CD8-positive, alpha-beta memory T cell (primary cell): ENCODE results near the gene SELENOK. TPM values are rescaled to one million over a fixed set of nuclear protein-coding genes. Genes with fewer than 3 reads are reported as not detected.
A peak's percentile ranks its signal among the peaks of the same experiment; 100 is the strongest.

Experiments used
- CTCF ChIA-PET: fragments of 350-600 bp; sonication (Branson Sonifier 250); formaldehyde crosslinking; loops from one replicate; lab custom pipeline; 2021; ENCODE audit warnings: antibody characterized with exemption; lab: Charles Lee
- POLR2A ChIA-PET: fragments of 350-600 bp; sonication (Branson Sonifier 250); formaldehyde crosslinking; loops from one replicate; lab custom pipeline; 2021; ENCODE audit warnings: antibody characterized with exemption; lab: Charles Lee
- DNase-seq, 5 donors: peaks; one replicate each; pipeline versions ENCODE4 v3.0.0 to v3.0.0-alpha.2; 2020 to 2022; ENCODE audit warnings: mixed read lengths in 1 of 5
- H3K27ac ChIP-seq: one replicate; pipeline ENCODE4 v1.7.0; 2013; ENCODE audit warnings: low read depth, mild to moderate bottlenecking, low read length, moderate library complexity
- H3K27me3 ChIP-seq: 2 replicates; pipeline ENCODE4 v1.7.0; 2013; ENCODE audit warnings: low read length, mild to moderate bottlenecking; ENCODE audit not compliant: insufficient read depth, poor library complexity, severe bottlenecking
- H3K36me3 ChIP-seq: 2 replicates; pipeline ENCODE4 v1.7.0; 2013; ENCODE audit warnings: mild to moderate bottlenecking, low read length, moderate library complexity; ENCODE audit not compliant: insufficient read depth
- H3K4me1 ChIP-seq: 2 replicates; pipeline ENCODE4 v1.7.0; 2013; ENCODE audit warnings: mild to moderate bottlenecking, low read length, moderate library complexity; ENCODE audit not compliant: insufficient read depth
- H3K4me3 ChIP-seq: 2 replicates; pipeline ENCODE4 v1.7.0; 2013; ENCODE audit warnings: mild to moderate bottlenecking, low read length
- H3K9me3 ChIP-seq: 2 replicates; pipeline ENCODE4 v1.7.0; 2013; ENCODE audit warnings: mild to moderate bottlenecking, low read length
- H3K27ac Mint-ChIP-seq, 8 donors: one replicate each; pipeline ENCODE4 v1.8.0; 2020 to 2021; ENCODE audit warnings: mixed read lengths in 8 of 8, mild to moderate bottlenecking in 6 of 8, inconsistent platforms in 3 of 8, moderate library complexity in 3 of 8
- H3K27me3 Mint-ChIP-seq, 2 donors: one replicate each; pipeline ENCODE4 v1.8.0; 2020 to 2021; ENCODE audit warnings: mixed read lengths in 2 of 2, mild to moderate bottlenecking in 1 of 2, moderate library complexity in 1 of 2
- H3K36me3 Mint-ChIP-seq, 3 donors: one replicate each; pipeline ENCODE4 v1.8.0; 2020 to 2021; ENCODE audit warnings: mixed read lengths in 3 of 3, inconsistent platforms in 1 of 3, mild to moderate bottlenecking in 1 of 3
- H3K4me1 Mint-ChIP-seq, 3 donors: one replicate each; pipeline ENCODE4 v1.8.0; 2020 to 2021; ENCODE audit warnings: mixed read lengths in 3 of 3, inconsistent platforms in 1 of 3, mild to moderate bottlenecking in 1 of 3
- H3K4me3 Mint-ChIP-seq, 7 donors: one replicate each; pipeline ENCODE4 v1.8.0; 2020 to 2021; ENCODE audit warnings: mixed read lengths in 7 of 7, mild to moderate bottlenecking in 6 of 7, moderate library complexity in 4 of 7, inconsistent platforms in 2 of 7
- H3K9me3 Mint-ChIP-seq, 5 donors: one replicate each; pipeline ENCODE4 v1.8.0; 2020 to 2022; ENCODE audit warnings: mixed read lengths in 5 of 5, mild to moderate bottlenecking in 3 of 5, moderate library complexity in 2 of 5, inconsistent platforms in 1 of 5
- polyA plus RNA-seq: library from polyadenylated mRNA; unstranded; fragments of 300-500 nt; fragmentation: Illumina TruSeq; gene quantifications from one replicate; pipeline ENCODE4 v1.2.3, GENCODE V29; 2021
- total RNA-seq, 2 experiments: library from RNA; stranded (reverse); gene quantifications; one replicate each; pipeline ENCODE4 v1.2.3, GENCODE V29; 2021

The SELENOK gene
- total and polyA plus RNA-seq, 3 experiments from 2014 or later, result 50.5 to 157 (median 58.0) TPM

GRCh38 chr3:53899750-53900149 lies 8.1 kb upstream of the SELENOK start:
- Histone ChIP-seq H3K27me3 (peaks cover 4% of the 10 kb centered on the region), H3K27ac (no peak overlapping the region), H3K4me1 (no peaks in the 10 kb centered on the region), H3K36me3 (no peaks in the 10 kb centered on the region), H3K9me3 (no peaks in the 10 kb centered on the region), H3K4me3 (no peak overlapping the region)
- Mint-ChIP-seq H3K4me1 (no peaks in the 10 kb centered on the region), H3K36me3 (peaks cover 0 to 2% (median 0%) of the 10 kb centered on the region in 3 donors), H3K4me3 (no peak overlapping the region), H3K27ac (no peak overlapping the region), H3K27me3 (peaks cover 12 to 53% of the 10 kb centered on the region in 2 donors), H3K9me3 (no peaks in the 10 kb centered on the region)
- DNase-seq, result no peak
- ChIA-PET POLR2A (no interaction called here), CTCF (no interaction called here)

- CTCF ChIA-PET, result interaction anchor here (0.9 kb wide), 1 partner anchor 11 kb away, joined by 4 read pairs; no protein-coding TSS in a partner anchor
- Mint-ChIP-seq H3K27me3 (peaks cover 6 to 12% of the 10 kb centered on the region in 2 donors), H3K27ac (peak overlapping the region; percentile 96 to 100 (median 100)), H3K36me3 (peaks cover 0 to 25% (median 5%) of the 10 kb centered on the region in 3 donors), H3K4me3 (peak overlapping the region; percentile 90 to 98 (median 94)), H3K9me3 (no peaks in the 10 kb centered on the region), H3K4me1 (peaks cover 47 to 55% (median 49%) of the 10 kb centered on the region in 3 donors)
- peaks cover 34% of the 10 kb centered on the region for H3K4me1 ChIP-seq
- POLR2A ChIA-PET, result interaction anchor here (1.0 to 2.4 kb wide), 2 partner anchors 9 to 11 kb away, joined by 3 to 20 read pairs; partner anchors contain the start of gene ACTR8
- DNase-seq, result no peak
- H3K27me3 ChIP-seq, result no peaks in the 10 kb centered on the region
- peak overlapping the region; percentile 97 for H3K27ac ChIP-seq
- no peaks in the 10 kb centered on the region for H3K36me3 ChIP-seq
- H3K9me3 ChIP-seq, result no peaks in the 10 kb centered on the region
- H3K4me3 ChIP-seq, result peak overlapping the region; percentile 89
These were observed 603 bp upstream of the SELENOK start for GRCh38 chr3:53892286-53892637.

- peaks cover 55 to 62% (median 55%) of the 10 kb centered on the region in 3 donors for H3K4me1 Mint-ChIP-seq
- Histone ChIP-seq H3K27me3 (no peaks in the 10 kb centered on the region), H3K4me1 (peaks cover 40% of the 10 kb centered on the region), H3K4me3 (peak overlapping the region; percentile 89), H3K27ac (peak overlapping the region; percentile 97), H3K36me3 (peaks cover 1% of the 10 kb centered on the region), H3K9me3 (no peaks in the 10 kb centered on the region)
- H3K27ac Mint-ChIP-seq, result peak overlapping the region; percentile 96 to 100 (median 100)
- peaks cover 0 to 3% of the 10 kb centered on the region in 2 donors for H3K27me3 Mint-ChIP-seq
- no peaks in the 10 kb centered on the region for H3K9me3 Mint-ChIP-seq
- POLR2A ChIA-PET, result interaction anchor here (1.0 to 2.4 kb wide), 2 partner anchors 10 to 543 kb away, joined by 3 to 20 read pairs; partner anchors contain the start of gene ACTR8
- CTCF ChIA-PET, result interaction anchor here (0.8 to 1.1 kb wide), 2 partner anchors 14 to 757 kb away, joined by 3 read pairs; no protein-coding TSS in a partner anchor
- peaks cover 0 to 37% (median 5%) of the 10 kb centered on the region in 3 donors for H3K36me3 Mint-ChIP-seq
- peak; percentile 29 to 74 (median 65) for DNase-seq
- H3K4me3 Mint-ChIP-seq, result peak overlapping the region; percentile 90 to 98 (median 94)
These were observed 758 bp downstream of the SELENOK start for GRCh38 chr3:53890726-53891475.

- H3K27ac ChIP-seq, result no peak overlapping the region
- CTCF ChIA-PET, result no interaction called here
- no peaks in the 10 kb centered on the region for H3K27me3 ChIP-seq
- peaks cover 0 to 3% of the 10 kb centered on the region in 2 donors for H3K27me3 Mint-ChIP-seq
- peaks cover 0 to 59% (median 5%) of the 10 kb centered on the region in 3 donors for H3K36me3 Mint-ChIP-seq
- no peaks in the 10 kb centered on the region for H3K9me3 Mint-ChIP-seq
- DNase-seq, result no peak
- peaks cover 53 to 61% (median 56%) of the 10 kb centered on the region in 3 donors for H3K4me1 Mint-ChIP-seq
- H3K27ac Mint-ChIP-seq, result peak overlapping the region in 3 of 8 donors; percentile 7 to 96 (median 36)
- H3K4me1 ChIP-seq, result peaks cover 40% of the 10 kb centered on the region
- H3K9me3 ChIP-seq, result no peaks in the 10 kb centered on the region
- POLR2A ChIA-PET, result interaction anchor here (0.8 kb wide), 1 partner anchor 8 kb away, joined by 3 read pairs; no protein-coding TSS in a partner anchor
- no peak overlapping the region for H3K4me3 ChIP-seq
- peak overlapping the region in 1 of 7 donors; percentile 46 for H3K4me3 Mint-ChIP-seq
- H3K36me3 ChIP-seq, result peaks cover 8% of the 10 kb centered on the region
These were observed 3.4 kb downstream of the SELENOK start for GRCh38 chr3:53888232-53888631.

- Histone ChIP-seq H3K4me1 (peaks cover 37% of the 10 kb centered on the region), H3K9me3 (no peaks in the 10 kb centered on the region), H3K27ac (no peak overlapping the region), H3K36me3 (peaks cover 8% of the 10 kb centered on the region), H3K4me3 (no peak overlapping the region), H3K27me3 (no peaks in the 10 kb centered on the region)
- Mint-ChIP-seq H3K27ac (peak overlapping the region in 6 of 8 donors; percentile 1 to 88 (median 35)), H3K27me3 (peaks cover 0 to 3% of the 10 kb centered on the region in 2 donors), H3K4me1 (peaks cover 52 to 62% (median 58%) of the 10 kb centered on the region in 3 donors), H3K9me3 (no peaks in the 10 kb centered on the region), H3K4me3 (peak overlapping the region in 2 of 7 donors; percentile 12 to 36), H3K36me3 (peaks cover 0 to 62% (median 4%) of the 10 kb centered on the region in 3 donors)
- ChIA-PET POLR2A (no interaction called here), CTCF (no interaction called here)
- no peak for DNase-seq
These were observed 4.2 kb downstream of the SELENOK start for GRCh38 chr3:53887446-53887845.

- Mint-ChIP-seq H3K4me3 (no peak overlapping the region), H3K27me3 (no peaks in the 10 kb centered on the region), H3K27ac (peak overlapping the region in 2 of 8 donors; percentile 37 to 54), H3K9me3 (no peaks in the 10 kb centered on the region), H3K4me1 (peaks cover 52 to 65% (median 59%) of the 10 kb centered on the region in 3 donors), H3K36me3 (peaks cover 0 to 63% (median 6%) of the 10 kb centered on the region in 3 donors)
- POLR2A ChIA-PET, result no interaction called here
- CTCF ChIA-PET, result no interaction called here
- H3K27me3 ChIP-seq, result no peaks in the 10 kb centered on the region
- no peaks in the 10 kb centered on the region for H3K9me3 ChIP-seq
- no peak overlapping the region for H3K4me3 ChIP-seq
- DNase-seq, result no peak
- peaks cover 8% of the 10 kb centered on the region for H3K36me3 ChIP-seq
- peaks cover 40% of the 10 kb centered on the region for H3K4me1 ChIP-seq
- H3K27ac ChIP-seq, result no peak overlapping the region
These were observed 6.4 kb downstream of the SELENOK start for GRCh38 chr3:53885239-53885638.

- no peak overlapping the region for H3K4me3 Mint-ChIP-seq
- Histone ChIP-seq H3K4me3 (no peak overlapping the region), H3K9me3 (no peaks in the 10 kb centered on the region), H3K36me3 (peaks cover 11% of the 10 kb centered on the region), H3K4me1 (peaks cover 34% of the 10 kb centered on the region), H3K27me3 (no peaks in the 10 kb centered on the region), H3K27ac (no peak overlapping the region)
- H3K9me3 Mint-ChIP-seq, result no peaks in the 10 kb centered on the region
- no peaks in the 10 kb centered on the region for H3K27me3 Mint-ChIP-seq
- peaks cover 50 to 65% (median 59%) of the 10 kb centered on the region in 3 donors for H3K4me1 Mint-ChIP-seq
- peaks cover 0 to 69% (median 8%) of the 10 kb centered on the region in 3 donors for H3K36me3 Mint-ChIP-seq
- no peak overlapping the region for H3K27ac Mint-ChIP-seq
- DNase-seq, result no peak
- CTCF ChIA-PET, result no interaction called here
- POLR2A ChIA-PET, result no interaction called here
These were observed 7.0 kb downstream of the SELENOK start for GRCh38 chr3:53884623-53885022.

GRCh38 chr3:53883008-53883407 lies 8.7 kb downstream of the SELENOK start:
- POLR2A ChIA-PET, result interaction anchor here (0.7 kb wide), 1 partner anchor 9 kb away, joined by 3 read pairs; the partner anchor contains the start of gene SELENOK

More at GRCh38 chr3:53883008-53883407, 8.7 kb downstream of the SELENOK start:
- Mint-ChIP-seq H3K27ac (peak overlapping the region; percentile 51 to 100 (median 97)), H3K9me3 (no peaks in the 10 kb centered on the region), H3K4me1 (peaks cover 39 to 55% (median 50%) of the 10 kb centered on the region in 3 donors), H3K4me3 (peak overlapping the region; percentile 24 to 100 (median 98)), H3K27me3 (no peaks in the 10 kb centered on the region), H3K36me3 (peaks cover 7 to 77% (median 7%) of the 10 kb centered on the region in 3 donors)
- CTCF ChIA-PET, result no interaction called here
- Histone ChIP-seq H3K4me3 (no peak overlapping the region), H3K36me3 (peaks cover 25% of the 10 kb centered on the region), H3K27me3 (no peaks in the 10 kb centered on the region), H3K9me3 (no peaks in the 10 kb centered on the region), H3K4me1 (peaks cover 29% of the 10 kb centered on the region), H3K27ac (no peak overlapping the region)
- no peak for DNase-seq
